IgD-negative memory B cell (primary cell): ENCODE measurements around the gene DOK5. TPM values are rescaled to one million over a fixed set of nuclear protein-coding genes. Genes with fewer than 3 reads are reported as not detected.

Experiments used
- H3K27ac Mint-ChIP-seq, 3 donors: one replicate each; pipeline ENCODE4 v1.8.0; 2020 to 2022; ENCODE audit warnings: mild to moderate bottlenecking in 3 of 3, mixed read lengths in 3 of 3, moderate library complexity in 1 of 3
- H3K27me3 Mint-ChIP-seq: one replicate; pipeline ENCODE4 v1.8.0; 2021; ENCODE audit warnings: mixed read lengths
- H3K36me3 Mint-ChIP-seq: one replicate; pipeline ENCODE4 v1.8.0; 2020; ENCODE audit warnings: mild to moderate bottlenecking, mixed read lengths
- H3K4me1 Mint-ChIP-seq, 3 donors: one replicate each; pipeline ENCODE4 v1.8.0; 2020 to 2022; ENCODE audit warnings: mixed read lengths in 3 of 3, mild to moderate bottlenecking in 1 of 3
- H3K4me3 Mint-ChIP-seq, 4 donors: one replicate each; pipeline ENCODE4 v1.8.0; 2020 to 2022; ENCODE audit warnings: mild to moderate bottlenecking in 4 of 4, mixed read lengths in 4 of 4, moderate library complexity in 3 of 4
- H3K9me3 Mint-ChIP-seq, 3 donors: one replicate each; pipeline ENCODE4 v1.8.0; 2020 to 2021; ENCODE audit warnings: mixed read lengths in 3 of 3, mild to moderate bottlenecking in 1 of 3
- polyA plus RNA-seq: library from polyadenylated mRNA; unstranded; fragments of 300-500 nt; fragmentation: Illumina TruSeq; gene quantifications from one replicate; pipeline ENCODE4 v1.2.3, GENCODE V29; 2021

Gene DOK5
- polyA plus RNA-seq, 1 donor from 2014 or later, result not detected

DNA sequence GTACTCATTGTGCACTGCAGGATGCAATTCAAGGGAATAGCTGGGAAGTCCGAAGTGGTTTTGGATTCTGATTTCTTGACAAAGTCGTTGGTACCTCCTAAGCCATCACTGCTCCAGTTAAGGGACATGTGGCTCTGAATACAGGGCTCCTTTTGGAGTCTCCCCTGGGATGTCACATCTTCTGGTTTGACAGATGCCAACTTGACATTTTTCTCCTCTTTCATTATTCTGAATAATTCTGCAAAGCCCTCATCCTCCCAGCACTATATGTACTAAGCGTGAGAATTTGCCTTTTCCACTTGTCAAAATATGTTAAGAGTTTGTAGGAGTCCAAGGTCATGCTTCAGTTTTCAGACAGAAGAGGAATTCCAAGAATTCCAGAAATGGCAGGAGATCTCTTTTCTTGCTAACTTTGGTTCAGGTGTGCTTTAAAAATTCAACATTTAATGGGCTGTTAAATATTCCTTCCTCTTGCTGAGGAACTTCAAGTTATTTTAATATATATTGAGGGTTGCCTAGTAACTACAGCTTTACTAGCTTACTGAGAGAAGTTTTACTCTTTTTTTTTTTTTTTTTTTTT, 38.7 kb downstream of the DOK5 start:
- Mint-ChIP-seq H3K9me3 (peaks cover 0 to 4% (median 0%) of the 10 kb centered on the region in 3 donors), H3K4me1 (no peaks in the 10 kb centered on the region), H3K36me3 (no peaks in the 10 kb centered on the region), H3K27me3 (no peaks in the 10 kb centered on the region), H3K27ac (no peak overlapping the region), H3K4me3 (no peak overlapping the region)

- H3K27me3 Mint-ChIP-seq, result no peaks in the 10 kb centered on the region
- H3K9me3 Mint-ChIP-seq, result peaks cover 0 to 4% (median 3%) of the 10 kb centered on the region in 3 donors
- no peaks in the 10 kb centered on the region for H3K4me1 Mint-ChIP-seq
Measured at GRCh38 chr20:54515793-54516628, 40.6 kb downstream of the DOK5 start.

DNA sequence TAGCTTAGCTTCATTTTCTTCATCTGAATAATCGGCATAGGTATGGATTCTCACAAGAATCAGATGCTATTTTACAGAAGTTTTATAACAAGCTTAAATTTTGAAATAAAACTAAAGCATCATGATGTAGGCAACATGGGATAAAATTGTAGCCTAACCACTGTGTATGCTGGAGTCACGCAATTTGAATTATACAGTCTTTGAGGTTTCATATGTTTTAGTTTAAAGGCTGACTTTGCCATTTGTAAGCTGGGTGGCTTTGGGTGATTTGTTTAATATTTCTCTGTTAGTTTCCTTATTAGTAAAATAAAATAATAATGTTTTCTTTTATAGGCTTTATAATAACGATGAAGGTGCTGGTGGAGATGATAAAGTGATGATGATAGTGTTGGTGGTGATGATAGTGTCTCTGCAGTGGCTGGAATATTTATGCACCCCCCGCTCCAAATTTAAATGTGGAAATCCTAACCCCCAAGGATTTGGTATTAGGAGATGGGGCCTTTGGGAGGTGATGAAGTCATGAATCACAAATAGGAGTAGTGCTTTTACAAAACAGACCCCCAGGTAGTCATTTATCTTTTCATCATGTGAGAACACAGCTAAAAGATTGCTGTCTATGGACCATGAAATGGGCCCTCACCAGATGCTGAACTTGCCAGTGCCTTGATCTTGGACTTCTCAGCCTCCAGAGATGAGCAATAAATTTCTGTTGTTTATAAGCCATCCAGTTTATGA, 42.0 kb downstream of the DOK5 start:
- Mint-ChIP-seq H3K27me3 (no peaks in the 10 kb centered on the region), H3K27ac (no peak overlapping the region), H3K4me1 (no peaks in the 10 kb centered on the region), H3K9me3 (peaks cover 0 to 4% (median 3%) of the 10 kb centered on the region in 3 donors), H3K36me3 (no peaks in the 10 kb centered on the region), H3K4me3 (no peak overlapping the region)

More at GRCh38 chr20:54515793-54516628, 40.6 kb downstream of the DOK5 start:
- no peaks in the 10 kb centered on the region for H3K36me3 Mint-ChIP-seq
- H3K4me3 Mint-ChIP-seq, result no peak overlapping the region
- H3K27ac Mint-ChIP-seq, result no peak overlapping the region

GRCh38 chr20:54524849-54525248, 49.5 kb downstream of the DOK5 start:
- Mint-ChIP-seq H3K4me1 (no peaks in the 10 kb centered on the region), H3K27ac (no peak overlapping the region), H3K27me3 (no peaks in the 10 kb centered on the region), H3K4me3 (no peak overlapping the region), H3K36me3 (no peaks in the 10 kb centered on the region), H3K9me3 (peaks cover 0 to 4% (median 2%) of the 10 kb centered on the region in 3 donors)

DNA sequence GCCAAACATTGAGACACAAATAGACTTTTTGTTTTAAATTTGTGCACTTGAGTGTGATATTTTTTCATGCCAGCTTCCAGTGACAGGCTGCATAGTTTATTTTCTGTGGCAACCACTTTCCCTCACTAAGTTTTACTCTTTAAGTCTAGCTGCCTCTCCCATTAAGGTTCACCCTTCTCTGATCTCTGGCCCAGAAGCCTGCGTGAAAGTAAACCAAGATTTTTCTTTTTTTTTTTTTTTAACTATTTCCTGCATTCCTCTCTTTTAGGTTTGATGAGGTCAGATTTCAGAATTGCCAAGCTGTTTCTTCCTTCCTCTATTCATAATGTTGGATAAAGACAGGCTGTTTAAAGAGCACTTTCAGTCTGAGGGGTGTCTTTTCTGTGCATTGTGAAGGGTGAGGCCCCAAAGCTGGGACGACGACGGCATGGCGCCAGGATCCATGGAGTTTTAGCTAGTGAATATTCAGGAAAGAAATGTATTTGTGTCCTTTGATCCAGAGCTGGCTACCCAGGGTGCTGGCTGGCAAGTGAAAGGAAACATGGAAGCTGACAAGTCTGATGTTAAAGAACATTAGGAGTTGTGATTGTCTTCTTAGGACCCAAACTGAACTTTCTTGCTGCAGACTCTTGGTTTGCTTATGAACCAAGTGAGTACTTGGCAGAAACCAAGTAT, 50.7 kb downstream of the DOK5 start:
- Mint-ChIP-seq H3K4me1 (no peaks in the 10 kb centered on the region), H3K9me3 (peaks cover 0 to 3% (median 2%) of the 10 kb centered on the region in 3 donors), H3K27me3 (peaks cover 2% of the 10 kb centered on the region), H3K27ac (no peak overlapping the region), H3K36me3 (no peaks in the 10 kb centered on the region), H3K4me3 (no peak overlapping the region)

- H3K27ac Mint-ChIP-seq, result no peak overlapping the region
- peaks cover 3% of the 10 kb centered on the region for H3K27me3 Mint-ChIP-seq
- no peaks in the 10 kb centered on the region for H3K4me1 Mint-ChIP-seq
- no peak overlapping the region for H3K4me3 Mint-ChIP-seq
- H3K36me3 Mint-ChIP-seq, result no peaks in the 10 kb centered on the region
- H3K9me3 Mint-ChIP-seq, result peaks cover 0 to 4% (median 2%) of the 10 kb centered on the region in 3 donors
Measured at GRCh38 chr20:54526801-54527200, 51.4 kb downstream of the DOK5 start.

DNA sequence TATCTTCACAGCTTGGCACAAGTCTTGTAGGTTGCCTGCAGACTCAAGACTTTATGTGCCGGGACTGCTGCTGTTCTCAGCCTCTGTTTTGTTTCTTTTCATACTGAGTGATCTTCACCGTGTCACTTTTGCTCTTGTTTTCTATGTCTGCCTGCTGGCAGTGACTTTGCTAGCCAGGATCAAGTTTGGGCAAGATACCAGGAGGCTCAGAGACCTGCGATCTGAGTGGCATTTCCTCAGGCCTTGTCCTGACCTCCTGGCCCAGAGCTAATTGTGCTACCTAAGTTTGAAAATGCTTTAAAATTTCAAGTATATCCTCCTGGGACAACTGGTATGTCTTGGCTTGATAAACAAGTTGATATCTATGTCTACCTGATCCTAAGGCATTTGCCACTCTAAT, 57.2 kb downstream of the DOK5 start:
- H3K4me3 Mint-ChIP-seq, result no peak overlapping the region
- no peaks in the 10 kb centered on the region for H3K4me1 Mint-ChIP-seq
- H3K27me3 Mint-ChIP-seq, result peaks cover 6% of the 10 kb centered on the region
- H3K27ac Mint-ChIP-seq, result no peak overlapping the region
- H3K9me3 Mint-ChIP-seq, result peaks cover 3 to 4% (median 4%) of the 10 kb centered on the region in 3 donors
- H3K36me3 Mint-ChIP-seq, result peaks cover 1% of the 10 kb centered on the region

DNA sequence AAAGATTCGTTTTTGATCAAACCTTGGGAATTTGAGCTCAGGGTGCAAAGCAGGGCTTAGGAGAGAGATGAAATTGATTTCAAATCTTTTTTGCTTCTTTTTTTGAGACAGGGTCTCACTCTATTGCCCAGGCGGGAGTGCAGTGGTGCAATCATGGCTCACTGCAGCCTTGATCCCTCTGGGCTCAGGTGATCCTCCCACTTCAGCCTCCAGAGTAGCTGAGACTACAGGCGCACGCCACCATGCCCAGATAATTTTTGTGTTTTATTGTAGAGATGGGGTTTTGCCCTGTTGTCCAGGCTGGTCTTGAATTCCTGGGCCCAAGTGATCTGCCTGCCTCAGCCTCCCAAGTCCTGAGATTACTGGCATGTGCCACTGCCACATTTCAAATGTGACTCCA, 58.7 kb downstream of the DOK5 start:
- H3K27ac Mint-ChIP-seq, result no peak overlapping the region
- no peaks in the 10 kb centered on the region for H3K4me1 Mint-ChIP-seq
- H3K36me3 Mint-ChIP-seq, result peaks cover 1% of the 10 kb centered on the region
- H3K4me3 Mint-ChIP-seq, result no peak overlapping the region
- peaks cover 6% of the 10 kb centered on the region for H3K27me3 Mint-ChIP-seq
- H3K9me3 Mint-ChIP-seq, result peaks cover 2 to 12% (median 4%) of the 10 kb centered on the region in 3 donors

DNA sequence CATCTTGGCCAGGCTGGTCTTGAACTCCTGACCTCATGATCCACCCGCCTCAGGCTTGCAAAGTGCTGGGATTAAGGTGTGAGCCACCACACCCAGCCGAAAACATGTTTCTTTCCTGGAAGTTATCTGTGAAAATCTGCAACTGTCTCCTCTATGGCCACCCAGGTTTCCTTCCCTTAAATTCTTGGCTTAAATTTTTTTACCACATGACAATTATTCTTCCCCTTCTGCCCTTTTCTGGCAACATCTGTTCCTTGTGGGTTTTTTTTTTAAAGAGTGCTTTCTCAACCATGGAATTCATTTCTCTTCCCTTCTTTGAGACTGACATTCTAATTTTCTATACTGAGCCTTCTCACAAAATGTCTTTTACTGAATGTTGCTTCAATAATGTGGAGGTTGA, 59.6 kb downstream of the DOK5 start:
- Mint-ChIP-seq H3K27me3 (peaks cover 6% of the 10 kb centered on the region), H3K27ac (no peak overlapping the region), H3K4me1 (no peaks in the 10 kb centered on the region), H3K9me3 (peaks cover 2 to 12% (median 2%) of the 10 kb centered on the region in 3 donors), H3K4me3 (no peak overlapping the region), H3K36me3 (peaks cover 1% of the 10 kb centered on the region)

- peaks cover 5% of the 10 kb centered on the region for H3K27me3 Mint-ChIP-seq
- no peak overlapping the region for H3K4me3 Mint-ChIP-seq
- H3K27ac Mint-ChIP-seq, result no peak overlapping the region
- H3K36me3 Mint-ChIP-seq, result peaks cover 1% of the 10 kb centered on the region
- no peaks in the 10 kb centered on the region for H3K4me1 Mint-ChIP-seq
- peaks cover 2 to 12% (median 4%) of the 10 kb centered on the region in 3 donors for H3K9me3 Mint-ChIP-seq
Measured at GRCh38 chr20:54535746-54536145, 60.4 kb downstream of the DOK5 start.

DNA sequence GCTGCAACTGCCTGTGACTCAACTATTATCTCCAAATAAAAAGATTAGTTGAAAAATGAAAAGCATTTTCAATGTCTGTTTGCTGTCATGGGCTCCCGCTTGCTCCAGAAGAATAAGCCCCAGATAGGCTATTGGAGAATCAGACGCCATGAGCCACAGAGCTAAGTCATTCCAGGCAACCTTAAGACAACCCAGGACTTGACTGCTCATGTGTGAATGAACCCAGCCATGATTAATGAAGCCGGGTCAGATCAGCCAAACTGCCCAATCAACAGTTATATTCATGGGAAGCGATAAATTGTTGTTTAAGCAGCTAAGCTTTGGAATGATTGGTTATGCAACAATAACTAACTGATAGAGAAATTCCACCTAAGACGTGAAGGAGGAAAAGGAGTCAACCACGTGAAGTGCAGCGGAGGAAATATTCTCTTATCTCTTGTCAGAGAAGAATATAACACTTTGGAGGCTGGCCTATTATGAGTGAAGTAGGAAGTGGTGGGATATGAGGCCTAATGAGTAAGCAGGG, 64.2 kb downstream of the DOK5 start:
- H3K9me3 Mint-ChIP-seq, result peaks cover 3 to 15% (median 4%) of the 10 kb centered on the region in 3 donors
- H3K4me1 Mint-ChIP-seq, result peaks cover 0 to 3% (median 0%) of the 10 kb centered on the region in 3 donors
- no peak overlapping the region for H3K27ac Mint-ChIP-seq
- no peaks in the 10 kb centered on the region for H3K36me3 Mint-ChIP-seq
- no peak overlapping the region for H3K4me3 Mint-ChIP-seq
- peaks cover 3% of the 10 kb centered on the region for H3K27me3 Mint-ChIP-seq

GRCh38 chr20:54543369-54543768, 68.0 kb downstream of the DOK5 start:
- H3K9me3 Mint-ChIP-seq, result peaks cover 4 to 7% (median 4%) of the 10 kb centered on the region in 3 donors
- no peaks in the 10 kb centered on the region for H3K36me3 Mint-ChIP-seq
- no peak overlapping the region for H3K27ac Mint-ChIP-seq
- no peaks in the 10 kb centered on the region for H3K27me3 Mint-ChIP-seq
- no peak overlapping the region for H3K4me3 Mint-ChIP-seq
- H3K4me1 Mint-ChIP-seq, result peaks cover 0 to 3% (median 0%) of the 10 kb centered on the region in 3 donors

GRCh38 chr20:54545676-54546358, 70.4 kb downstream of the DOK5 start:
- Mint-ChIP-seq H3K27me3 (no peaks in the 10 kb centered on the region), H3K9me3 (peaks cover 2 to 4% (median 3%) of the 10 kb centered on the region in 3 donors), H3K27ac (no peak overlapping the region), H3K4me1 (peaks cover 0 to 3% (median 0%) of the 10 kb centered on the region in 3 donors), H3K4me3 (no peak overlapping the region), H3K36me3 (no peaks in the 10 kb centered on the region)

DNA sequence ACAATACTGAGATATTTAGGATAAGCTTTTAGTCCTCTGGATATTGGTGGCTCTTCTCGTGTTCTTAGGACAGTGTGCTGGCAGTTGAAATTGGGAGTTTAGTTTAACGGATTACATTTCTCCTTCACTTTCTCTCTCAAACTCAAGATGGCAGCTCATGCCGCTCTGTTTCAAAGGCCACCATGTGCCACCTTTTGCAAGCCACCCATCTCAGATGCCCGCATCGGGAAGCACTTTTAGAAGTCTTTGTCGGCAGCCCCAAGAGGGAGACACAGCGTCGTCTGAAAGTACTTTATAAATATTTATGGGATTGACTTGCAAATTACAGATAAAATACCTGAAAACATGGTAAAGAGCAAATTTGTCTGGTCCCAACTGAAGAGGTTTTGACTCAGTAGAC, 73.5 kb downstream of the DOK5 start:
- Mint-ChIP-seq H3K36me3 (no peaks in the 10 kb centered on the region), H3K9me3 (peaks cover 2 to 4% (median 4%) of the 10 kb centered on the region in 3 donors), H3K4me1 (no peaks in the 10 kb centered on the region), H3K4me3 (no peak overlapping the region), H3K27me3 (no peaks in the 10 kb centered on the region), H3K27ac (no peak overlapping the region)
